IMR-90 (cell line): ENCODE measurements around the gene OTUB2. TPM values are rescaled to one million over a fixed set of nuclear protein-coding genes. Genes with fewer than 3 reads are reported as not detected.

Experiments used
- ATAC-seq: fragments of 200-7000 bp; cut with Tn5 transposase; 2 replicates; pipeline ENCODE4 v1.9.1; 2020; ENCODE audit warnings: low read depth, mild to moderate bottlenecking, moderate library complexity
- BruUV-seq: library from RNA; stranded (reverse); fragments of 400-500 nt; replicated peaks from 2 replicates; lab custom pipeline; 2021; lab: Mats Ljungman, UMichigan
- CTCF ChIA-PET: fragments of 300-600 bp; formaldehyde crosslinking; extraction: SDS; loops from one replicate; lab custom pipeline; 2021; ENCODE audit warnings: antibody characterized with exemption; lab: Yijun Ruan, JAX
- POLR2A ChIA-PET: fragments of 300-600 bp; sonication (Branson Sonifier 250); formaldehyde crosslinking; loops from one replicate; lab custom pipeline; 2022; ENCODE audit warnings: antibody characterized with exemption; ENCODE audit not compliant: unreplicated experiment; lab: Charles Lee
- DNase-seq: peaks from one replicate; pipeline ENCODE4 v3.0.0; 2013
- H2AFZ ChIP-seq: replicated peaks from 2 replicates; pipeline ENCODE3; 2013; ENCODE audit warnings: low read length, mild to moderate bottlenecking; ENCODE audit not compliant: poor library complexity
- H2AK5ac ChIP-seq: 2 replicates; pipeline ENCODE4 v1.6.1; 2013; ENCODE audit warnings: low read depth, low read length, inconsistent platforms
- H2AK9ac ChIP-seq: replicated peaks from 2 replicates; pipeline ENCODE3; 2013; ENCODE audit warnings: mild to moderate bottlenecking, low read depth, low read length, moderate library complexity; ENCODE audit not compliant: poor library complexity
- H2BK120ac ChIP-seq: 2 replicates; pipeline ENCODE4 v1.6.1; 2013; ENCODE audit warnings: low read depth, low read length, inconsistent platforms
- H2BK15ac ChIP-seq: 3 replicates; pipeline ENCODE4 v1.6.1; 2013; ENCODE audit warnings: low read depth, low read length, inconsistent platforms
- H2BK20ac ChIP-seq: 2 replicates; pipeline ENCODE4 v1.6.1; 2013; ENCODE audit warnings: low read depth, mild to moderate bottlenecking, inconsistent platforms, low read length, moderate library complexity
- H2BK5ac ChIP-seq: 2 replicates; pipeline ENCODE4 v1.6.1; 2013; ENCODE audit warnings: mild to moderate bottlenecking, low read depth, low read length, inconsistent platforms; ENCODE audit not compliant: poor library complexity, severe bottlenecking
- H3K14ac ChIP-seq: replicated peaks from 2 replicates; pipeline ENCODE4 v1.6.1; 2013; ENCODE audit warnings: low read depth, low read length, inconsistent platforms
- H3K18ac ChIP-seq: 2 replicates; pipeline ENCODE4 v1.6.1; 2013; ENCODE audit warnings: low read depth, low read length, control low read depth
- H3K23ac ChIP-seq: 2 replicates; pipeline ENCODE4 v1.6.1; 2013; ENCODE audit warnings: low read depth, low read length, inconsistent platforms
- H3K27ac ChIP-seq: 2 replicates; pipeline ENCODE4 v1.5.1; 2013; ENCODE audit warnings: mild to moderate bottlenecking, control low read depth, low read length; ENCODE audit not compliant: insufficient read depth
- H3K27me3 ChIP-seq: 2 replicates; pipeline ENCODE4 v1.6.1; 2013; ENCODE audit warnings: low read length; ENCODE audit not compliant: control insufficient read depth, insufficient read depth
- H3K36me3 ChIP-seq: 2 replicates; pipeline ENCODE4 v1.6.1; 2013; ENCODE audit warnings: low read length, mixed read lengths; ENCODE audit not compliant: control insufficient read depth, insufficient read depth
- H3K4ac ChIP-seq: 2 replicates; pipeline ENCODE4 v1.6.1; 2013; ENCODE audit warnings: low read depth, low read length, inconsistent platforms
- H3K4me1 ChIP-seq: 2 replicates; pipeline ENCODE4 v1.6.1; 2013; ENCODE audit warnings: low read length, mixed read lengths; ENCODE audit not compliant: control insufficient read depth, insufficient read depth
- H3K4me2 ChIP-seq: 2 replicates; pipeline ENCODE4 v1.6.1; 2013; ENCODE audit warnings: low read depth, mild to moderate bottlenecking, control low read depth, low read length, moderate library complexity
- H3K4me3 ChIP-seq: 2 replicates; pipeline ENCODE4 v1.5.1; 2013; ENCODE audit warnings: low read depth, mild to moderate bottlenecking, control low read depth, low read length, moderate library complexity; ENCODE audit not compliant: insufficient read depth
- H3K56ac ChIP-seq: 2 replicates; pipeline ENCODE4 v1.6.1; 2013; ENCODE audit warnings: low read length, inconsistent platforms; ENCODE audit not compliant: insufficient read depth; ENCODE audit errors: extremely low read depth
- H3K79me1 ChIP-seq, 2 experiments: 2 replicates each; pipeline ENCODE4 v1.6.1; 2013; ENCODE audit warnings: low read length in 2 of 2, inconsistent platforms in 1 of 2, low read depth in 1 of 2
- H3K9ac ChIP-seq: 2 replicates; pipeline ENCODE4 v1.6.1; 2013; ENCODE audit warnings: low read depth, low read length, control low read depth
- H3K9me1 ChIP-seq: 2 replicates; pipeline ENCODE4 v1.6.1; 2013; ENCODE audit warnings: low read length, inconsistent platforms; ENCODE audit not compliant: insufficient read depth
- H3K9me3 ChIP-seq: 2 replicates; pipeline ENCODE4 v1.6.1; 2013; ENCODE audit warnings: low read length; ENCODE audit not compliant: control insufficient read depth, insufficient read depth
- H4K20me1 ChIP-seq: 2 replicates; pipeline ENCODE4 v1.6.1; 2013; ENCODE audit warnings: low read length, inconsistent platforms; ENCODE audit not compliant: insufficient read depth
- H4K5ac ChIP-seq: 2 replicates; pipeline ENCODE4 v1.6.1; 2013; ENCODE audit warnings: mild to moderate bottlenecking, low read depth, low read length, control low read depth
- H4K8ac ChIP-seq, 2 experiments: 2 replicates each; pipeline ENCODE4 v1.6.1; 2013; ENCODE audit warnings: low read depth in 2 of 2, low read length in 2 of 2, control low read depth in 1 of 2, inconsistent platforms in 1 of 2
- H4K91ac ChIP-seq: 2 replicates; pipeline ENCODE4 v1.6.1; 2013; ENCODE audit warnings: low read depth, low read length, inconsistent platforms; ENCODE audit not compliant: insufficient read depth
- NFE2L2 ChIP-seq: fragments of 150-350 bp; IDR thresholded peaks from 2 replicates; pipeline ENCODE4 v1.6.1; 2016; ENCODE audit warnings: low read depth, mild to moderate bottlenecking, low read length
- WGBS, 2 experiments: methylation state at CpG; one replicate each; pipeline versions ENCODE4 v1.1.5 to v1.1.7; 2013; ENCODE audit warnings: missing lambda C conversion rate in 2 of 2; ENCODE audit not compliant: insufficient read length in 1 of 2; ENCODE audit errors: extremely low coverage in 2 of 2; 5-methylcytosine and 5-hydroxymethylcytosine counted together
- dilution Hi-C: fragments of 300-500 bp; cut with HindIII; formaldehyde crosslinking; loops from one replicate; pipeline ENCODE4 v1.14.3; 2018; ENCODE audit warnings: low sequenced_read_pairs; ENCODE audit not compliant: unreplicated experiment
- in situ Hi-C: fragments of 300-500 bp; cut with MboI; formaldehyde crosslinking; loops from 3 replicates; pipeline ENCODE4 v1.14.3; 2019; ENCODE audit warnings: low sequenced_read_pairs, inconsistent platforms, mixed read lengths
- intact Hi-C: fragments of 100-400 bp; cut with micrococcal nuclease; formaldehyde crosslinking; loops from 2 replicates; pipeline ENCODE4 v1.10.0; 2022
- polyA plus RNA-seq, 3 experiments: library from polyadenylated mRNA; depleted of rRNA; stranded (reverse); fragments of >200 nt; gene quantifications; 2 replicates each; pipeline ENCODE4 v1.2.3, GENCODE V29; 2012; ENCODE audit warnings: low replicate concordance in 1 of 3
- total RNA-seq: library from RNA; depleted of rRNA; stranded (reverse); fragments of >200 nt; gene quantifications from 2 replicates; pipeline ENCODE4 v1.2.3, GENCODE V29; 2012

Gene OTUB2
- total and polyA plus RNA-seq, 2 of the 4 experiments (the other 2 are of a cell fraction), result 1.1 to 2.5 TPM

GRCh38 chr14:94079891-94080620 lies 53.9 kb downstream of the OTUB2 start:
- Histone ChIP-seq H2BK15ac (no peak overlapping the region), H4K5ac (peak overlapping the region; percentile 77), H3K4me1 (peaks cover 6% of the 10 kb centered on the region), H3K9me3 (no peaks in the 10 kb centered on the region), H4K20me1 (peaks cover 32% of the 10 kb centered on the region), H3K4me2 (peak overlapping the region; percentile 99), H3K18ac (peak overlapping the region; percentile 77), H3K9me1 (peaks cover 6% of the 10 kb centered on the region), H2AFZ (peak overlapping the region; percentile 91), H4K91ac (no peak overlapping the region), H3K56ac (peak overlapping the region; percentile 22; the same call in 1 of the 2 replicates), H3K27ac (peak overlapping the region; percentile 70), H2BK5ac (peak overlapping the region; percentile 38), H3K27me3 (no peaks in the 10 kb centered on the region), H2BK120ac (no peak overlapping the region), H3K9ac (peak overlapping the region; percentile 84), H3K4ac (peak overlapping the region; percentile 17), H4K8ac (peak overlapping the region; percentile 39 to 43; a peak in 3 of 4 replicates), H2BK20ac (no peak overlapping the region), H3K79me1 (peaks cover 22 to 50% of the 10 kb centered on the region in 2 experiments), H2AK9ac (peak overlapping the region; percentile 58), H2AK5ac (no peak overlapping the region; the same call in 1 of the 2 replicates), H3K14ac (peak overlapping the region; percentile 32), H3K23ac (peak overlapping the region; percentile 65), H3K4me3 (peak overlapping the region; percentile 84), H3K36me3 (peaks cover 15% of the 10 kb centered on the region)
- no TSS peak for BruUV-seq
- 0% methylated on average over 4 of the region's 15 CpGs; no CpG with 5 or more reads in 1 of the 2 experiments for WGBS, 2 experiments
- CTCF ChIA-PET, result interaction anchor here (0.7 to 1.6 kb wide), 2 partner anchors 44 to 57 kb away, joined by 3 to 8 read pairs; no protein-coding TSS in a partner anchor
- intact Hi-C loops, result loop anchor here (2.0 to 5.0 kb wide), 2 partner anchors 49 to 748 kb away; partner anchors contain the start of genes BTBD7 and IFI27L2
- DNase-seq, result peak; percentile 42
- TF ChIP-seq NFE2L2, result no peak
- dilution Hi-C loops, result no loop called here
- no peak; the same call in 1 of the 2 replicates for ATAC-seq
- in situ Hi-C loops, result no loop called here
- POLR2A ChIA-PET, result interaction anchor here (1.2 kb wide), 1 partner anchor 20 kb away, joined by 3 read pairs; no protein-coding TSS in a partner anchor
